Activated CD4-positive, alpha-beta T cell treated with anti-CD3 and anti-CD28 coated beads for 24 hours (primary cell): Measurements from ENCODE around the gene ELMO1.

Source experiments
- DNase-seq, 2 donors: peaks; one replicate each; pipeline ENCODE4 v3.0.0-alpha.2; 2020; ENCODE audit warnings: low read depth in 2 of 2

Gene ELMO1

DNA sequence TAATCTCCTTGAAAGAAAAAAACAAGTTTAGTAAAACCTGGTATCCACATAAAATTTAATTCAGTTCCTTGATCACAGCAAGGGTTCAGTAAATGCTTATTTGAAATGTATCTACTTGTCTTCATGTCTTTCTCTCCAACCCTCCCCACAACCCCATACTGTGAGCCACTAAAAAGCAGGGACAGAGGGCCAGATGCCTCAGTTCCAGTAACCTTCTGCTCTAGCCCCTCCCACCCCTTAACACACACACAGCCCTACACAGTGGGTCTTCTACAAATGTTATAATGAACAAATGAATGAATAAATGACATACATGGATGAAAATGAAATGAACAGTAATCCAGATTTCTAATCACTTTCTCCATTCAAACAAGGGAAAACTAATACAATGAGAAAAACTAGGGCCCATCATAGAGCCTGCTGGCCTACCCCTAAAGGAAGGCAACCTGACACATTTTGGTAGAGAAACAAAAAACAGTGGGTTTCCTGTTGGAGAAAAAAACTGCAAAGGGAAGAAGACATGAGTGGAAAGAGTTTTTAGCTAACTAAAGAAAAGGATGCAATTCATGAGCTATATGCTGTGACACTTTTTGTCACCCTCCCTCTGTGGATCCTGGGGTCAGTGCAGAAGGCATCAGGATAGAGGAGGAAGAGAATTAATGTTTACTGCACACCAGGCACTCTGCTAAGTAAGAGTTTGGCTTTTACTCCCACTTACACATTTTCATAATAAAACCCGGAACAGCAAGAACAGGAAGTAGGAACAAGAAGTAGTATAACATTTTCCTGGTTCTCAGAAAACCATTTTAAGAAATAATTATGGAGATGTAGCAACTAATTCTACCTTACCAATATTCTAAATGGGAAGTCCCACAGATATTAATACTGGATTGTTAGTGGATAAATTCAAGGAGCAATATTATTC is 38.1 kb downstream of the ELMO1 start:
- no peak for DNase-seq

DNA sequence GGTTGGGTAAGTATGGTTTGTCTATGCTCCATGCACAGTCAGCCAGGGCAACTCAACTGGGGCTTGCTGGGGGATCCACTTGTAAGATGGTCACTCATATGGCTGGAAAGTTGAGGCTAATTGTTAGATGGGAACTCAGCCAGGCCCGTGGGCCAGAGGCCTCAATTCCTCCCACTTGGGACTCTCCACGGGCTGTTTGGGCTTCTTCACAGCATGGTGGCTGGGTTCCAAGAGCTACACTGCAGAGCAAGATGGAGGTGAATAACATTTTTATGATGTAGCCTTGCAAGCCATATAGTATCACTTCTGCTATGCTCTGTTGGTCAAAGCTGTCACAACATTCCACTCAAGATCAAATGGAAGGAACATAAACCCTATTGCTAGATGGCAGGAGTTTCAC is 39.2 kb downstream of the ELMO1 start:
- DNase-seq = no peak

DNA sequence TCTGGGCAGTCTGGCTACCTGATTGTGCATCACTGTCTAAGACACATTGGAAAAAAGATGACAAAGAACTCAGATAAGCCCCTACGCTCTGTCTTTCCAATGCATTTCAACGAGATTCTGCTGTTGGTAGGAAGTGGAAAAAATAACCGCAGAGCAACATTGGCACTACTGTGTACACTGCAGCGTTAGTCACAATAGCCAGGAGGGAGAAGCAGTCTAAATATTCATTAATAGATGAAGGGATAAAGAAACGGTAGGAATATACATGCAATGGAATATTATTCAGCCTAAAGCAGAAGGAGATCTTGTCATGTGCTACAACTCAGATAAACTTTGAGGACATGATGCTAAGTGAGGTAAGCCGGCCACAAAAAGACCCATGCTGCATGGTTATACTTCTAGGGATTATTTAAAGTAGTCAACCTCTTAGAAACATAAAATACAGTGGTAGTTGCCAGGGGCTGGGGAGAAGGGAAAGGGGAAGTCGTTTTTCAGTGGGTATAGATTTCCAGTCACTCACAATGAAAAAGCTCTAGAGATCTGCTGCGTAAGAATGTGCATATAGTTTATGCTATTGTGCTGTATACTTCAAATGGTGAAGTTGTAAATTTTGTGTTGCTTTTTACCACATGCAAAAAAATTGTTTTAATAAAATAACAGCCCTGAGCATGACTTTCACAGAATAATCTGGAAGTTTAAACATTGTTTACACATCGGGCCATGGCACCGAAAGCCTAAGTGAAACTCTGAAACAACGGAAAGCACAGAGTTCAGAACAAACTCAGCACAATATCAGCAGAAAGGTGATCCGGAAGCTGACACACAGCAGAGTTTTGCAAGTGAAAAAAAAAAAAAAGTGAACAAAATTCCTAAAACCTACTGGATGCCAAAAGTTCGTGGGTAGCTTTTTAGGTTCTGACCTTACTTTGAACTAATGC is 40.1 kb downstream of the ELMO1 start:
- DNase-seq = no peak

DNA sequence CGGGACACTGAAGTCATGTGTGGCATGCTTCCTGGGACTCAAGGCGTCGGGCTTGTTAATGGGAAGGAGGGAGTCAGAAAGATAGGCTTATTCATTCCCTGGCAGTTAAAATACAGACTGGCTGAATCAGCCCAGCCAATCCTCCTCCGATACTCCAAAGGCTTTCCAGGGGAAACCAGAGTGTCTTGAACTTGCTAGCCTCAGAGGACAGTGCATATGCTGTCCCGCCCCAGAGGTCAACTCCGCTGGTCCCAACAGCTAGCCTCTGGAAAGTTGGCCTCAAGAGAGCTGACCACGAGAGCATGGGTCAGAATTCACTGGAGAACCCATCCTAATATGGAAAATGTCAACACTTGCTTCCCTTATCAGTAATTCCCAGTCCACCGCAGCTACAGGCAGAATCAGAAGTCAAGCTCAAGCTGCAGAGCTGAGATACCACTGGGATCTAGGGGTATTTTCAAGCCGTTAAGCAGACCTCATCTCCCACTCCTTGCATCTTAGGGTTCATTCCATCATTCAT is 43.0 kb downstream of the ELMO1 start:
- no peak for DNase-seq

DNA sequence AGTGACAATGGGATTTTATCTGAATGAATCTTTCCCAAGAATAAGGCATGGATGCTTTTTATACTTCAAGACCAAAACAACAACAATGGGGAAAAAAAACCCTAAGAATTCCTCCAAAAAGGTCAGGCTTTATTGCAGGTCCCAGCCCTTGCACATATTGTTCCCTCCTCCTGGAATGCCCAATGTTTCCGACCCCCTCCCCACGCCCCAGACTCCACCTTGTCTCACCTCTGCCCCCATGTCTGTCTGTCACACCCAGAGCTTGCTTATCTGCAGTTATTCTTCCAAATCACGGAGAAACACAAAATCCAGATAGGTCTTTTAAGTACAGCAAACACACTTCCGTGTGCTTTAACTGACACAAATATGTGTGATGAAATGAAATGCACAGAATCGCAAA is 43.5 kb downstream of the ELMO1 start:
- no peak for DNase-seq

DNA sequence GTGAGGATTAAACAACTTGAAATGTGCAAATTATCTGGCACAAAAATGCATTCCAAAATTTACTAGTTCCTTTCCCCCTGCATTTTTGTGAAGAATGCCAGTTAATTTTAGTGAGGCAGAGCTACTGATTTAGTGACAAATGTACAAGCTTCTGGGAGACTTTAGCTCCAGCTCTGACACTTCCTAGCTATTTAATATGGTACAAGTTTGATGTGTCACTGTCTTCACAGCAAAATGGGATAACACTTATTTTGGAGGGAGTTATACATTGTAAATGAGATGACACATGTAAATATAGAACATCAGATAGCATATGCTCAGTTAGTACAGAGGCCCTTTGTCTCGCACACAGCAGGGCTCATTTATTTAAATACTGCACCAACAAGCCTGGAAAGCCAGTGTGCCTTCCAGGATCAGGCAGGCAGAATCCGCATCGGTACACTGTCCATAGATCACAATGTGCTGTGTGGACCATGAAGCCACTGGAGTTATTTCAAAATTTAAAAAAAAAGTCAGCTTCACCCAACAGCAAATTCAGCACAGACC is 48.7 kb downstream of the ELMO1 start:
- no peak for DNase-seq

DNA sequence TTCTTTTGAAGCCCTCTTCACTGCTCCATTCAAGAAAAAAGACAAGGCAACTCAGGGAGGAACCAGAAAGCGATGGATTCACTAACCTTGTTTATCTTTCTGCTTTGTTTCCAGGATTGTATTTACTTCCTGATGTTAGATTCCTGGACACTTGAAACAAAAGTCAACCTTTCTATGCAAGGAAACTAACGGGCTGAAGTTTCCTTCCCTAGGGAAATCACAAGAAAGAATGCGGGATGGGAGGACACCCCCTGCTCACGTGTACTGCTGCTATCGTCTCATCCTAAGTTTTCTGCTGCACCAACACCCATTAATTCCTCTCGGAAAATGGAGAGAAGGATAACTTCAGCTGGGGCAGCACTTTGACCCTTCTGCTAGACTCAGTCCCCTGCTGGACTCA is 50.3 kb downstream of the ELMO1 start:
- DNase-seq = no peak

DNA sequence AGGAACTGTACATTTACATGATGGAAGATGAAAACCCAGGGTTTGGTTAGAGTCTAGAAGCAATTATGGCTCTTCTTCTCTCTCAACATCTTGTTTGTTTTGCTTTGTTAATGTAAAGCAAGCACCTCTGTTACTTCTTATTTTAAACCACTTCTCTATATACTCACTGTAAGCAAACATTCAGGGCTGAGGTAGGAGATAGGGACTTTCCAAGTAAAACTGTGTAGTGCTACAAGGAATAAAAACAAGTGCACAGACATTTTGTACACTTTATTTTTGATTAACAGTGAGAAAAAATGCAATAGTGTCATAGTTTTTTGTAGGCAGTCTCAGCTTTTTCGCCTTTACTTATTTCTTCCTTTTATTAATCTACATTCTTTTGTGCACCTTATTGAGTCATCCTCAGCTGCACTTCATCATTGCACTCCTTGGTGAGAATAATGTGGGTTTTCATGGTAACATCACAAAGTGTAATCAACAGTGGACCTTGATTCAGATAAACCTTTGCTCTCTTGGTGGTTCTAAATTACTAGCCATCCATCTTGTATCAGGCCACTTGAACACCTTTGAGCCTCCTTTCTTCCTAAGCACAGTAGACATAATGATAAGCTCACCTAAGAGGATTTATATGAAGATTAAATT is 52.9 kb downstream of the ELMO1 start:
- DNase-seq = no peak

DNA sequence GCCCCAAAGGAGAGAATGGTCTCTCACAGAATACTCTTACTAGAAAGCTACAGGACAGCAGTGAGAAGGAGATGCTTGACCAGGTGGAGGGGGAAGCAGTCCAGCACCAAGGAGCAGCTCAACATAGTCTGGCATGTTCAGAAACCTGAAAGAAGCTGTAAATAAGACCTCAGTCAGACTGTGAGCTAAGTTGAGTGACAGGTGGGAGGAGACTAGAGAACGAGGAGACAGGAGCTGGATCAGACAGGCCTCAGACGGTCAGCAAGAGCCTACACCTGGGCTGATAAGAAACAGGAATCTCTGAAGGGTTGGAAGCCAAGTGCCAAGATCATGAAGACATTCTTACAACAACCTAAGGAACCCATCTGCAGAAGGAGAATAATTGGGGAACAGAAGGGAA is 54.5 kb downstream of the ELMO1 start:
- no peak for DNase-seq

DNA sequence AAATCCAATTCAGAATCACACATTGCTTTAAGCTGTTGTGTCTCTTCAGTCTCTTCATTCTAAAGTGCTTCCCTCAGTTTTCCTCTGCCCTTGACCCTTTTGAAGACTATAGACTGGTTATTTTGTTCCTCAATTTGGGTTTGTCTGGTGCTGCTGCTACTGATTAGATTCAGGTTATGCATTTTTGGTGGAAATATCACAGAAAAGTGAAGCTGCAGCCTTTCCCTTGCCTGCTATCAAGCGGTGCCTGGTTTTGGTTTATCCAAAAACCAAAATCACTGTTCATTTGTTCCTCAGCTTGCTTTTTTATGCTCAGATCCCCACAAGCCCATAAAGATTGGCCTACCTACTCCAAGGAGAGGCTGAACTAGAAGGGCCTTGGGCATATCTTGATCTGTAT is 55.2 kb downstream of the ELMO1 start:
- DNase-seq = no peak

DNA sequence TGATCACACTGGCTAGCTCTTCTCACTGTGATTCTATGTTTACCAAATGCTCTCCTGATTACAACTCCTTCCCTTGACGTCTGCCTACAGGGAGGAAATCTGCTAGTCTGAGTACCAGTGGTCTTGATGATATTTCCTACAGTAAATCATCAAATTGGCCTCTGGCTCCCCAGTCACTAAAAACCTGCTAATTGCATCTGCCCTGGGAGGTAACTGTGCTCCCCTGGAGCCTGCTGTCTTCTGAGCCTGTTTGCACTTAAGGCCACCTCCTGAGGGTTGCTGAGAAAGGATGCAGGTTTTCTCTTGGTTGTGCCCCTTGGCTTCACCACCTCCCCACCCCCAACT is 56.0 kb downstream of the ELMO1 start:
- no peak for DNase-seq

DNA sequence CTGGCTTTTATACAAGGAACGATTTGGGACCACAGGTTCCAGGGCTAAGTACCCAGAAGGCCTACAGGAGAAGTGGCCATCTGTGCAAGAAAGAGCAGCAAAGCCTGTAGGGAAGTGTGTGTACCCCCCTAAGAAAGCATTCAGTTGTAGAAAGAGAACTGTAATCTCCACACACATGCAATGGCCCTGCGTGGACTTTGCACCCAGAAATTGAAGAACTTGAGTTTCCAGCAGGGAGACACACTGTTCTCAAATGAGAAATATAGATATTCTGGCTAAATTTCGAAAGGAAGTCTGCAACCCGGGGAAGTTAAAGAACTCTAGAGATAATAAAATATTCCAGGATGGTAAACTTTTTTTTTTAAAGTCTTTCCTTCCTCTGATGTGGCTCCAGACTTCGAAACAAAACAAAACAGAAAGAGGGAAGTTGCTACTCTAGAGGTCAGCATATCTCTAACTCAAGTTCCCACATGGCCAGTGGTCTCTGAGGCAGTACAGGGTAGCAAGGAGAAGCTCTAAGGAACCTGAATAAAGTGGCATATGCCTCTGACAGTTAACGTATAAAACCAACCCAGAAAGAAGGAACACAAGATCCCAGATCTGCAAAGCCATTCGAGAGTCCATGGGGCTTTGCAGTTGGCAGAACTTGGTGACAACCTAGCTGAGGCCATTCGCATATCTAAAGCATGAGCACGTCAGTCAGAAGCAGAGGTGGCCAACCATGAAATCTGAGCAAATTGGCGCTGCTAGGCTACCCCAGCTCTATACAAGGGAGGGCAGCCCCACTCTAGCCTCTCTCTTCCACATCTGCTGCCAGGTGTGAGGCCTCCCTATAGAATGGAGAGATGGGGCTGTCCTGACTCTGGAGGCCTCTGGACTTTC is 56.6 kb downstream of the ELMO1 start:
- DNase-seq = no peak

DNA sequence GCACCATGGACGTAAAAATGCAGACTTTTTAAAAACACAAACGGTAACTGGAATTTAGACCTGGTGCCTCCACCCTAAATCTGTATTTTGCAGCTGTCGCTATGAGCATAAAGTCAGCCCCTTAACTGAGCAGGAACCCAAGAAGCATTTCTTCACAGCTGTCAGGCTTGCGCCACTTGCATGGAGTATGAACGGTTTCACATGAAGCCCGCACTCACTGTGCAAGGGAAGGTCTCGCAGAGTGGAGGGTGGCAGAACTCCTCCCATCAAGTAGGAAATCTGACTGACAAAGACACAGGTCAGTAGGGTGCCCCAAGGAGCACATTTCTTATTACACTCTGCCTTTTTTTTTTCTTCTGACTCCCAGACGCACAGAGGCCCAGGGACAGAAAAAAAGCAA is 58.5 kb downstream of the ELMO1 start:
- no peak for DNase-seq

DNA sequence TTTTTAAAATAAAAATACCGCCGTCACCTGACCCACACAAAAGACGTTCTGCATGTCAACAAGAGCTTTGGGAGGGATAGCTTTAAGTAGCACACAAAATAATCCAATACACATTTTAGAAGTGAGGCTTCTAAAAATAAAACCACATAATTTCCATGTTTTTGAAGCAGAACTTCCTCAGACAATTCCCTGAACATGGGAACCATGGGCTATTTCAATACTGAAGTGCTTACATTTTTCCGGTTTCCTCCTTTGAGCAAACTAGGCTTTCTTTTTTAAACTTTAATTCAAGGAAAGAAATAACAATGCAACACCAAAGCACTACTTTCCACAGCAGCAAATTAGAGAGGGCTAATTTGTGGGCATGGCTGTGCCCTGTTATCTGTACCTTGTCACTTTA is 59.9 kb downstream of the ELMO1 start:
- DNase-seq = no peak

DNA sequence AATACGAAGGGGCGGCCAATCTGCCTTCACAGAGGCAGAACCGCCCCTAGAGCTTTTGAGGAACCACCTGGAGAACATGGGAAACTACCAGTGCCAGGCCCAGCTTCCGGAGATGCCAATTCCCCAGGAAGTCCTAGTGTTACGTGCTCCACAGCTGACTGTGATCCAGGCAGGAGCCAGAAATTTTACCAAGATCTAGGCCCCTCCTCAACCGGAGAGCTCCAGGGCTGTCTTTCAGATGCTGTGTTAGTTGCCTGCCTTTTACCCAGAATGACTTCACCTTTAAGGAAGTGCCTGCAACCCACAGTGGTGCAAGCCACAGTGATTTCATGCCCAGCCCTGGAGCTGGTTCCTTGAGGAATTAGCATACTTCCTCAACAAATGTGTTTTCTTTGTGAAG is 62.9 kb downstream of the ELMO1 start:
- DNase-seq = no peak

DNA sequence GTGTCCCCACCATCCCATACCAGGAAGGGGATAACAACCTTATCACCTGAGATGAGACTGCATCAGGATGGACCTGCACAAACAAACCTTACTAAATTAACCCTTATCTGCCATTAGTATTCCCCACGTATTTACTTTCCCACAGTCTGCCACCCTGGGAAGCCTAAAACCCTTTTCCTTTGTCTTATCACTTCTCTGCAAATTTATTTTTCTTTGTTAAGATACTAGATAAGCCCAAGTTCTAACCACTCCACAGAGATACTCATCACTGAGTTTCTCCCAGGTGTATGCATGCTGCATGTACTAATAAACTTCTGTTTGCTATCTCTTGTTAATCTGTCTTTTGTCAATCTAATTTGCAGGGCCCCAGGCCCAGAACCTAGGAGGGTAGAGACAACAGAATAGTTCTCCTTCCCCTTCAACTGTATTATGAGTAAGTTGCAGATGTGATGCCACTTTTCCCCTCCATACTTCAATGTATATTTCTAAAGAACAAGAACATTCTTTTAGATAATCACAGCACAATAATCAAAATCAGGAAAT is 66.0 kb downstream of the ELMO1 start:
- no peak for DNase-seq

DNA sequence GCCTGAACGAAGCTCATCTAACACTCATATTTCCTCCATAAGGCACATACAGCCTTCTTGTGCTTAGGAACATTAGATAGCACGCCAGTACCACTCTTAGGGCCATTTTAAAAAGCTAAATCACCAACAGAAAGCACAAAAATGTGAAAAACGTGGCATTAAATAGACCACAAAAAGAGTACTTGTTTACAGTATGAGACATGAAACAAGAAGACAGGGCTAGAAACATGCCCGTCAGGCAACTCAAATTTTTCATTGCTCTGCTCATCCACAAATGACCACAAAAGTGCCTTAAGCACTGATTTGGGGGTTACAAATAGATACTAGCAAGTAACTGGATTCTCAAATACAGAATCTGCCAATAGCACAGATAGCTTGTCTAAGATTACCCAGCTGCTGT is 67.8 kb downstream of the ELMO1 start:
- no peak for DNase-seq

DNA sequence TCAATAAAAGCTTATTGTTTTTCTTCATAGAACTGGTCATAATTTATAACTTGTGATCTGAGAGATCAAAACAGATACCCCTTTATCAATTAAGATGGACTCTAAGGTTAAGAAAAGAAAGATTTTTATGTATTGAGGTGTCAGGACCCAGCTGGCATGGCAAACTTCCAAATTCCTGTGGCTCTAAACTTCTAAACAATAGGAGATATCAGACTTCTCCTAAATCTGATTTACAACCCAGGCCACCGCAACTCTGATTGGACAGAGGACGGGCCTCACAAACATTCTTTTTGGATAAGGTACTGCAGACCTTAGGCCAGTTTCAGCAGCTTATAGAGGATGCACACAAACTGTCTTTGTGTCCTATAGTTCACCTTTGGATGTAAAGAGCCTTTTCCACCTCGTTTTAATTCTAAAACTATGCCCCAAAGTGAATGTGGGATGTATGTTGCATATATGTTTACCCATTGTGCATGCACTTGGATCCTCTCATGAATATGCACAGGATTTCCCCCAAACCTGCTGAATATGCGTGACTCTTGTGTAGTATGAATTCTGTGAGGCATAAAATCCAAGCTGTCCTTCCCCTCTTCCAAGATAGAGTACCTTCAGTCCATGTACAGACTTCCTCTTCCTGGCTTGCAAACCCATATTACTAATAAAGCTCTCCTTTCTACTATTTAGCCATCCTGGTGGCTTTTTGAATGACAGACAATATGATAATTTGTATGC is 69.0 kb downstream of the ELMO1 start:
- no peak for DNase-seq

DNA sequence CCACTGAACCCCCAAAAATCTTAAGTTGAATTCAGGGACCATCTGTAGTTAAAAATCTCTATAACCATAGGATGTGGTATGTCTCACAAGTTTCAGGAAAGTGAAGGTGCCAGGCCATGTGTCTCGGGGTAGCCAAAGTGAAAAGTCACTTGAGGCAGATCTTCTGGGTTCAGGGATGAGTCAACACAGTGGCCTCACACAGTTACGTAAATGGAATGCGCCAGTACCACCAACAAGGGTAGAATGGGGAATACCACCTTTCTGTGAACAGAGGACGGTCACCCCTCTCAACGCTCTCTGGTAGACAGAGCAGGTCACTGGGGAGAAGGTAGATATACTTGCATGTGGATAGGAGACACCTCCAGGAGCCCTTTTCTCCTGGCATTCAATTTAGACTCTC is 71.4 kb downstream of the ELMO1 start:
- no peak for DNase-seq

DNA sequence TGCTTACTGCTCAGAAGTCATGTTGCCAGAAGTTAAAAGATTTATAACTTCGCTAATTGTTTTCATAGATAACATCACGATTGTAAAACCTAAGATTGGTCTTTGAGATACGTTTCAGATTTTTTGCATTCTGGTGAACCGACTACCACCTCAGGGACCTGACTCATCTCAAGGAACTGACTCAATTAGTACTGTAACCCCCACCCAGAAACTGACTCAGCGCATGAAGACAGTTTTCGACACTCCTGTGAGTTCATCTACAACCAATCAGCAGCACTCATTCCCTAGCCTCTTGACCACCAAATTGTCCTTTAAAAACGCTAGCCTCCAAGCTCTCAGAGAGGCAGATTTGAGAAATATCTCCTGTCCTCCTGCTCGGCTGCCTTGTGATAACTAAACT is 72.3 kb downstream of the ELMO1 start:
- DNase-seq = peak in 1 of 2 donors; percentile 30
